NCI-H82 (cell line): Measurements from ENCODE around the gene MROH7.
A peak's percentile ranks its signal among the peaks of the same experiment; 100 is the strongest.

ENCODE experiments used
- DNase-seq: peaks from one replicate; lab custom pipeline; 2025; lab: John Stamatoyannopoulos, UW

MROH7 gene

DNA sequence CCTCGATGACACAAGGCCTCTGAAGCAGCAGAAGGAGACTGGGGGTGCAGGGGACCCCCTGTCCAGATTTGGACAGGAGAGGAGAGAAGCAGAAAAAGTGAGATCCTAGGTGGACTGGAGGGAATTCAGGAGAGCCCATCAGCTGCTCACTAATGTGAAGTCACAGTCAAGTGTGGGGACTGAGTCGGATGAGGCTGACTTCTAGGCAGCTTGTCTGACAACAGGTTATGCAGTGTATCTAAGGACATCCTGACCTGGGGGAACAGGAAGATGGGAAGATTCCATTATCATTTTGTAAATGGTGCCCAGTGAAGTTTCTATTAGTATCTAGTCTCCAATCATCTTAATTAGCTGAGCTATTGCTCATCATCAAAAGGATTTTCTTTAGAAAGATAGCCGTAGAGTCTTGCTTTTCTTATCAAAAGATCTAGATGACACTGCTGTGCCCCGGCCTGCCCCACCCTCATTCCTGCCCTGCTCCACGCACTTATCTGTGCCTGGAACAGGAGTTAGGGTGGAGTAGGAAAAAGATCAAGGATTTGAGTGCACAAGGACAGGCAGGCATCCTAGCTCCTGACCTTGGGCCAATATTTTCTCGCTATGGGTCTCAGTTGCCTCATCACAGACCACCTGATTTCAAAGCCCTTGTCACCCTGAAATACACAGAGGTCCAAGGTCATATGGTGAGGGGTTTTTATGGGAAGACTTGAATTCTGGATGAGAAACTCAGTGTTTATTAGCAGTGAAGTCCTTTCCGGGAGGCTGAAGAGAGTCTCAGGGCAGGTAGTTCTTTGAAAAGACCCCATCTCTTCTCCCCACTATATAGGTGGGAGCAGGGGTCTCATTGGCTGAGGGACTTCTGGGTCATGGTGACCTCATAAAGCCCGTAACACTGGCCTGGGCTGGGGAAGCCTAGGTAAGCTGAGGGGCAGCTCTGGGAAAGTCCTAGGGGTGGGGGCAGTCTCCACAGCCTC is at the start of gene MROH7:
Gene MROH7 (plus strand): TSS at position 924 of the 974 bp plus-strand sequence. CDS start 11,141 bp downstream, outside the sequence.
- no peak for DNase-seq

DNA sequence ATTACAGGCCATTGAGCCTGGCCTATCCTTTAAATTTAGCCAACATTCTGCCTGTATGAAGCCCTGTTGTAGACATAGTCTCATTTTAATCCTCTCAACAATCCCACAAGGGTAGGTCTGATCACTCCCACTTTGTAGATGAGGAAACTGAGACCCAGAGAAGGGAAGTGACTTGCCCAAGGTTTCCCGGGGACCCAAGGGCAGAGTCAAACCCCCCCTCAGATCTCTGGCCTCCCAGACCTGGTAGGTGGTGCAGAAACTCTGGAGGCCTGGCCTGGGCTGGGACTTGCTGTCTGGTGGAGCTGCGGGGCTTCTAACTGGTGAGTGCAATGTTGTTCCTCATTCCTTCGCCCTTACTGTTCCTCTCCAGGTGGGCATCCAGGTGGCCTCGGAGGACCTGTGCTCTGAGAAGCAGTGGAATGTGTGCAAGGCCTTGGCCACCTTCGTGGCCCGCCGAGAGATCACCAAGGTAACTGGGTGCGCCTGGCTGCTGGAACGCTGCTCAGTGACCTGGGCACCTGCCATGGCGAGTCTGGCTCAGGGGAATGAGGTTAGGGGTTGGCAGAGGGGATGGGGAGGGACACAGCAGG is 47.9 kb upstream of the MROH7 start:
- DNase-seq, result no peak

- DNase-seq, result no peak
Observed at GRCh38 chr1:54594463-54594862, 47.1 kb upstream of the MROH7 start.

DNA sequence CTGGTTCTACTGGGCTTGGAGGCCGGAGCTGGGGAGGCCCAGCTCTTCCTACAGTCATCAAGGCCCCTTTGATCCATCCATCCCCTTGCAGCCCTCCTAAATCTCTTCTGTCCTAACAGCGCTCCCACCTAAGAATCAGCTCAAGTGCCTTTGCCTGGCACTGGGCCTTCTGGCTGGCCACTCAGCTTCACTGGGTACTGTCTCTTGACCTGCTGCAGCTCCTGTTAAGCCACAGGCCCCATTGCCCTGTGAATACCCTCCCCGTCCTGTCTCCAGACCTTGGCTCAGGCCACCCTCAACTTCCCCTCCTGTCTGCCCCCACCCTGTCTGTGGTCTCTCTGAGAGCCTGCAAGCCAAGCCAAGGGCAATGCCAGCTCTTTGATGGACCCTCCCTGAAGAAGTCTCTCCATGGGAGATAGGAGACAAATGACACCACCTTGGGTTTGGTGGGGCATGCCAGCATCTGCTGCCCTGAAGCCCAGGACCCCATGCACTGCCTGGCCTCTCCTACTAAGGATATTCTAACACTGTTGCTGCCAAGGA is 45.6 kb upstream of the MROH7 start:
- DNase-seq, result no peak

DNA sequence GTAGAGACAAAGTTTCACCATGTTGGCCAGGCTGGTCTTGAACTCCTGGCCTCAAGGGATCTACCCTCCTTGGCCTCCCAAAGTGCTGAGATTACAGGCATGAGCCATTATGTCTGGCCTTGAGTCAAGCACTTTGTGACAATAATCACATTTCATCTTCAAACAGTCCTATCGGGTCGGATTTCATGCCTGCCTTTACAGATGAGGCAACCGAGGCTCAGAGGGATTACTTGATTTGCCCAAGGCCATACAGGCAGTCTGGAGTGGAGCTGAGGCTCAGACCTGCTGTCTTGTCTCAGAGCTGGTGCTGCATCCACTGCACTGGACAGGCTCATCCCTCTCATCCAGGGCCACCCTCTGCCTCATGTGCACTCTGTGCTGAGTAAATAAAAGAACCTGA is 44.8 kb upstream of the MROH7 start:
- peak; percentile 43 for DNase-seq

DNA sequence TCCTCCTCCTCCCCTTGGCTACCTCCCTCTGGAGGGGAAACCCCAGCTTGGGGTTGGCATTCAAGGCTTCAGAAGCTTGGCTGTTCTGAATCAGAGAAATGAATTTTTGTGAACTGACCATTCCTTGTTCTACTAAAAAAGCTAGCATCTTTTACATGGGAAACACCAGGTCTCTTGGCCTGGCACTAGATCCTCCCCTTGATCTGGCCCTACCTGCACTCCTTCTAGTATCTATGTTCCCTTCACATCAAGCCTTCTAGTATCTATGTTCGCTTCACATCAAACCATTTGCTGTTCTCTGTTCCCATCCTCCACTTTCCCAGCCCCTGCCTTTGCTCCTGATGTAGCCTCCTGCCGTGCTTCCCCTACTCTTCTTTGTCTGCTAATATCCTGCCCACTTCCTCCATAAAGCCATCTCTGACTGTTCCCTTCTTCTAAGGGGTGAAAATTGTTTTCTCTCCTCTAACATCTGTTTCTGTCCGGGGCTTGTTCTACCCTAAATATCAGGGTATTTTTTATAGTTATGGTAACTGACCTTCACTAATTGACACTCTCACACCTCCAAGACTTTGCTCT is 44.0 kb upstream of the MROH7 start:
- DNase-seq, result no peak

GRCh38 chr1:54599211-54599823 is 42.3 kb upstream of the MROH7 start:
- DNase-seq, result no peak

GRCh38 chr1:54600947-54601721 is 40.5 kb upstream of the MROH7 start:
- no peak for DNase-seq

- DNase-seq, result no peak
Observed at GRCh38 chr1:54601730-54602129, 39.9 kb upstream of the MROH7 start.

GRCh38 chr1:54602554-54602953 is 39.0 kb upstream of the MROH7 start:
- DNase-seq, result no peak

DNA sequence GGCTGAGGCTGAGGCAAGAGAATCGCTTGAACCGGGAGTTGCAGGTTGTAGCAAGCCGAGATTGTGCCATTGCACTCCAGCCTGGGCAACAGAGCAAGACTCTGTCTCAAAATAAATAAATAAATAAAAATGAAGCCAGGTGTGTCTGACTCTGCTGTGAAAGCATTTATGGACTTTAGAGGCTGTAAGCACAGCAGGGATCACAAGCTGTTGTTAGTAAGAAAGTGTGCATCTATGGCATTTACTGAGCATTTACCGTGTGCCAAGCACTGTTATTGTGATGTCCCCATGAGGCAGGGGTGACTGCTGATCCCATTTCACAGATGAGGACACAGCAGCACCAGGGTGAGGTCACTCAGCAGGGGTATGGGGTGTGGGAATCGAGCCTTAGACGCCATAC is 38.3 kb upstream of the MROH7 start:
- DNase-seq, result no peak

GRCh38 chr1:54604051-54604450 is 37.5 kb upstream of the MROH7 start:
- no peak for DNase-seq

DNA sequence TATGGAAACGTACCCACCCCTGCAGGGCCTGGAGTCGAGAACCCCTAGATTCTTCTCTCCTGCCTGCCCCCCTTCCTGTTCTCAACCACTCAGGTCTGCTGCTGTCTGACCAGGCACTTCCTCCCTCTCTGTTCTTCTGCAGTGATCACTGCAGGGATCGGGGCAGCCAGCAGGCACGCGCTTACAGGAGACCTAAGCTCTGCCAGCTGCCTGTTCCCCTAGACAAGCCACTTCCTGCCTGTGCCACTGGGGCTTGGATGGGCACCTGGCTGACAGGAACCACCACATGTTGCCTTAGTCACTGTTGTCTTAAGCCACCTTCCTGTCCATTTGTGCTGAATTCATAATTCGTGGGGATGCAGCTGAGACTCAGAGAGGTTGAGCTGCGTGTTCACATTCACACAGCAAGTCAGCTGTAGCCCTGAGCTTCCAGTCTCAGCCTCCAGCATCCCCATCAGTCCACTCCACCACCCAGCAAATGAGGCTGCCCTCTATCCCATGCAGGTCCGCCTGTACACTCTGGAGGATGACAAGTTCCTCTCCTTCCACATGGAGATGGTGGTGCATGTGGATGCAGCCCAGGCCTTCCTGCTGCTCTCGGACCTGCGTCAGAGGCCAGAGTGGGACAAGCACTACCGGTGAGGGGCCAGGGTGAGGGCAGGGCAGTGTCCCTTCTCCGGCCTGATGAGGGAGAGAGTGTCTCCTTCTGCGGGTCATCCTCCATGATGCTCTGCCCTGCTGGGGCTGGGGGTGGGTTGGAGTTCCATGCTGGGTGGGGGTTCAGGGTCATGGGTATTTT is 36.8 kb upstream of the MROH7 start:
- DNase-seq, result no peak

DNA sequence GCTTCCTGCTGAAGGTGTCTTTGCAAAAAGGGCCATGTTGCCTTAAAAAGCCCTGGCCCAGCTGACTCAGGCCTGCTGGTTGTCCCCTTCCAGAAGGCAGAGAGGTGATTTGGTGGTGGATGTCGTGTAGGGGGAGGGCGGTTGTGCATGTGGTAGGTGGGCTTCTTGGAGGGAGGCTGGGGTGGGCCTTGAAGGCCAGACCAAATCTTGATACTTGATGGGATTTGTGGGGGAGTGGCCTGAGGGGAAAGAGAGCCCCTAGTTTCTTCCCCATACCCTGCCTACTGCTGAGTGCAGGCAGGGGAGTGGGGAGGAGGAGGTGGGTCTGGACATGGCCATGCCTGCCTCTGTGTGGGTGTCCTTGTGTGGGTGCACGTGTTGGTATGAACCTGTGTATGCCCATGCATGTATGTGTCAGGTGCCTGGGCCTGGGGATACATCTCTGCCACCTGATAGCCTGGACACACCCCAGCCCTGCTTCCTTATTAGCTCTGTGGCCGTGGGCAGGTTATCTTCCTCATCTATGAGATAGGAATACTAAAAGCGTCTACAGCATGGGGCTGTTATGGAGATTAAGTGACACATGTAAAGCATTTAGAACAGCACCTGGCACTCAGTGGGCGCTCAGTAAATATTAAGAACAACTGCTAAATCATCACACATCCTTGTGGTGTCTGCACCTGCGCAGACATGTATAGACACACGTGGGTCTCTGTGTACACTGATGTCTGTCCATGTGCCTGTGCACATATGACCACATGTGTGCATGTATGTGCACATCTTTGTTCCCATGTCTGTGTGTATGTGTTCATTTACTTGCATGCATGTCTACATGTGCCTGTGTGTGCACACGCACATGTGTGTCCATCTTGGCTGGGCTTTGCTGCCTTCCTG is 35.2 kb upstream of the MROH7 start:
- DNase-seq, result no peak

DNA sequence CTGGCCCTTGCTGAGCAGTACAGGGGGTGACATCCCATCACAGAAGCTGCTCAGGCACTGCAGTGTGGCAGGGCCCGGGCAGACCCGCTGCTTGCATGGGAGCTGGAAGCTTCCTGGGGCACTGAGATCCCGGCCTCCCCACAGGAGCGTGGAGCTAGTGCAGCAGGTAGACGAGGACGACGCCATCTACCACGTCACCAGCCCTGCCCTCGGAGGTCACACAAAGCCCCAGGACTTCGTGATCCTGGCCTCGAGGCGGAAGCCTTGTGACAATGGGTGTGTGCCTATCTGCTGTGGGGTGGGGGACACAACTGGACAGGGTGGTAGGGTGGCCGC is 34.6 kb upstream of the MROH7 start:
- DNase-seq, result no peak

GRCh38 chr1:54607821-54608565 is 33.6 kb upstream of the MROH7 start:
- no peak for DNase-seq

DNA sequence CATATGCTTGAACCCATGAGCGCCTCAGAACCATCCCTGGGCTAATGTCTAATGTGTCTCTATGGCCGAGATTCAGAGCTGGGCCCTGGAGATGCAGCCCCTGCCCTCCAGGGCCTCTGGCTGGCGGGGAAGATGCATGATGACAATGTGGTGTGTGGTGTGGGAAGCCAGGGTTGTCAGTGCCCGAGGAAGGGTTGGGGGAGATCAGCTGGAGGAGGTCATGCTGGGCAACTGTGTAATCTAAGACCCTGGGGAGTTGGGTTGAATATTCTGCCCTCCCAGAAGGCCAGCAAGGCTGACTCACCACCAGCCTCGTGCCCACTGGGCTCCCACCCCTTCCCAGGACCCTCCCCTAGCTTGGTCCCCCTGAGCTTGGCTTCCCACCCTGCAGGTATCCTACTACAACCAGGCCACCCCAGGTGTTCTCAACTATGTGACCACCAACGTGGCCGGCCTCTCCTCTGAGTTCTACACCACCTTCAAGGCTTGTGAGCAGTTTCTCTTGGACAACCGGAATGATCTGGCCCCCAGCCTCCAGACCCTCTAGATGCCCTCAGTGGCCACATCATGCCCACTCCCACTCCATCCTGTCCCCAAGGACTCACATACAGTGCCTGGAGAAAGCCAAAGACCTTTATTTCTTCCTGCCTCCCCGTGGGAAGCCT is 32.9 kb upstream of the MROH7 start:
- DNase-seq, result no peak

- DNase-seq, result no peak
Observed at GRCh38 chr1:54609301-54609921, 32.2 kb upstream of the MROH7 start.
